Gastrocnemius medialis (tissue), 4 donors: ENCODE data around the gene LFNG.

Experiments used
- CTCF ChIP-seq, 5 experiments: fragments of 450-650 bp in 3 of 5; fragments of 200-600 bp in 2 of 5; sonication (generic) in 2 of 5; IDR thresholded peaks in 4 of 5; conservative IDR thresholded peaks in 1 of 5; 1 replicate in 4 of 5; 2 replicates in 1 of 5; pipeline ENCODE4 v1.5.1; 2016 to 2019; ENCODE audit warnings: antibody characterized with exemption in 5 of 5, mild to moderate bottlenecking in 3 of 5, moderate library complexity in 3 of 5
- POLR2A ChIP-seq, 2 donors: fragments of 450-650 bp; IDR thresholded peaks; one replicate each; pipeline ENCODE4 v1.6.1; 2017; ENCODE audit warnings: antibody characterized with exemption in 2 of 2, mild to moderate bottlenecking in 2 of 2, moderate library complexity in 2 of 2

- TF ChIP-seq CTCF (IDR thresholded peaks at IDR 0.05 in 4 of 5, conservative IDR thresholded peaks at IDR 0.05 in 1 of 5) (no peak), POLR2A (IDR thresholded peaks at IDR 0.05) (no peak)
Measured at GRCh38 chr7:2523461-2523936, 3.9 kb downstream of the LFNG start.
